IMR-90 (cell line): Measurements from ENCODE around the gene HOXC6. TPM values are rescaled to one million over a fixed set of nuclear protein-coding genes. Genes with fewer than 3 reads are reported as not detected.

Source experiments
- ATAC-seq: fragments of 200-7000 bp; cut with Tn5 transposase; 2 replicates; pipeline ENCODE4 v1.9.1; 2020; ENCODE audit warnings: low read depth, mild to moderate bottlenecking, moderate library complexity
- BruUV-seq: library from RNA; stranded (reverse); fragments of 400-500 nt; replicated peaks from 2 replicates; lab custom pipeline; 2021; lab: Mats Ljungman, UMichigan
- CTCF ChIA-PET: fragments of 300-600 bp; formaldehyde crosslinking; extraction: SDS; loops from one replicate; lab custom pipeline; 2021; ENCODE audit warnings: antibody characterized with exemption; lab: Yijun Ruan, JAX
- POLR2A ChIA-PET: fragments of 300-600 bp; sonication (Branson Sonifier 250); formaldehyde crosslinking; loops from one replicate; lab custom pipeline; 2022; ENCODE audit warnings: antibody characterized with exemption; ENCODE audit not compliant: unreplicated experiment; lab: Charles Lee
- DNase-seq: peaks from one replicate; pipeline ENCODE4 v3.0.0; 2013
- H2AFZ ChIP-seq: replicated peaks from 2 replicates; pipeline ENCODE3; 2013; ENCODE audit warnings: low read length, mild to moderate bottlenecking; ENCODE audit not compliant: poor library complexity
- H2AK5ac ChIP-seq: 2 replicates; pipeline ENCODE4 v1.6.1; 2013; ENCODE audit warnings: low read depth, low read length, inconsistent platforms
- H2AK9ac ChIP-seq: replicated peaks from 2 replicates; pipeline ENCODE3; 2013; ENCODE audit warnings: mild to moderate bottlenecking, low read depth, low read length, moderate library complexity; ENCODE audit not compliant: poor library complexity
- H2BK120ac ChIP-seq: 2 replicates; pipeline ENCODE4 v1.6.1; 2013; ENCODE audit warnings: low read depth, low read length, inconsistent platforms
- H2BK15ac ChIP-seq: 3 replicates; pipeline ENCODE4 v1.6.1; 2013; ENCODE audit warnings: low read depth, low read length, inconsistent platforms
- H2BK20ac ChIP-seq: 2 replicates; pipeline ENCODE4 v1.6.1; 2013; ENCODE audit warnings: low read depth, mild to moderate bottlenecking, inconsistent platforms, low read length, moderate library complexity
- H2BK5ac ChIP-seq: 2 replicates; pipeline ENCODE4 v1.6.1; 2013; ENCODE audit warnings: mild to moderate bottlenecking, low read depth, low read length, inconsistent platforms; ENCODE audit not compliant: poor library complexity, severe bottlenecking
- H3K14ac ChIP-seq: replicated peaks from 2 replicates; pipeline ENCODE4 v1.6.1; 2013; ENCODE audit warnings: low read depth, low read length, inconsistent platforms
- H3K18ac ChIP-seq: 2 replicates; pipeline ENCODE4 v1.6.1; 2013; ENCODE audit warnings: low read depth, low read length, control low read depth
- H3K23ac ChIP-seq: 2 replicates; pipeline ENCODE4 v1.6.1; 2013; ENCODE audit warnings: low read depth, low read length, inconsistent platforms
- H3K27ac ChIP-seq: 2 replicates; pipeline ENCODE4 v1.5.1; 2013; ENCODE audit warnings: mild to moderate bottlenecking, control low read depth, low read length; ENCODE audit not compliant: insufficient read depth
- H3K27me3 ChIP-seq: 2 replicates; pipeline ENCODE4 v1.6.1; 2013; ENCODE audit warnings: low read length; ENCODE audit not compliant: control insufficient read depth, insufficient read depth
- H3K36me3 ChIP-seq: 2 replicates; pipeline ENCODE4 v1.6.1; 2013; ENCODE audit warnings: low read length, mixed read lengths; ENCODE audit not compliant: control insufficient read depth, insufficient read depth
- H3K4ac ChIP-seq: 2 replicates; pipeline ENCODE4 v1.6.1; 2013; ENCODE audit warnings: low read depth, low read length, inconsistent platforms
- H3K4me1 ChIP-seq: 2 replicates; pipeline ENCODE4 v1.6.1; 2013; ENCODE audit warnings: low read length, mixed read lengths; ENCODE audit not compliant: control insufficient read depth, insufficient read depth
- H3K4me2 ChIP-seq: 2 replicates; pipeline ENCODE4 v1.6.1; 2013; ENCODE audit warnings: low read depth, mild to moderate bottlenecking, control low read depth, low read length, moderate library complexity
- H3K4me3 ChIP-seq: 2 replicates; pipeline ENCODE4 v1.5.1; 2013; ENCODE audit warnings: low read depth, mild to moderate bottlenecking, control low read depth, low read length, moderate library complexity; ENCODE audit not compliant: insufficient read depth
- H3K56ac ChIP-seq: 2 replicates; pipeline ENCODE4 v1.6.1; 2013; ENCODE audit warnings: low read length, inconsistent platforms; ENCODE audit not compliant: insufficient read depth; ENCODE audit errors: extremely low read depth
- H3K79me1 ChIP-seq, 2 experiments: 2 replicates each; pipeline ENCODE4 v1.6.1; 2013; ENCODE audit warnings: low read length in 2 of 2, inconsistent platforms in 1 of 2, low read depth in 1 of 2
- H3K9ac ChIP-seq: 2 replicates; pipeline ENCODE4 v1.6.1; 2013; ENCODE audit warnings: low read depth, low read length, control low read depth
- H3K9me1 ChIP-seq: 2 replicates; pipeline ENCODE4 v1.6.1; 2013; ENCODE audit warnings: low read length, inconsistent platforms; ENCODE audit not compliant: insufficient read depth
- H3K9me3 ChIP-seq: 2 replicates; pipeline ENCODE4 v1.6.1; 2013; ENCODE audit warnings: low read length; ENCODE audit not compliant: control insufficient read depth, insufficient read depth
- H4K20me1 ChIP-seq: 2 replicates; pipeline ENCODE4 v1.6.1; 2013; ENCODE audit warnings: low read length, inconsistent platforms; ENCODE audit not compliant: insufficient read depth
- H4K5ac ChIP-seq: 2 replicates; pipeline ENCODE4 v1.6.1; 2013; ENCODE audit warnings: mild to moderate bottlenecking, low read depth, low read length, control low read depth
- H4K8ac ChIP-seq, 2 experiments: 2 replicates each; pipeline ENCODE4 v1.6.1; 2013; ENCODE audit warnings: low read depth in 2 of 2, low read length in 2 of 2, control low read depth in 1 of 2, inconsistent platforms in 1 of 2
- H4K91ac ChIP-seq: 2 replicates; pipeline ENCODE4 v1.6.1; 2013; ENCODE audit warnings: low read depth, low read length, inconsistent platforms; ENCODE audit not compliant: insufficient read depth
- NFE2L2 ChIP-seq: fragments of 150-350 bp; IDR thresholded peaks from 2 replicates; pipeline ENCODE4 v1.6.1; 2016; ENCODE audit warnings: low read depth, mild to moderate bottlenecking, low read length
- WGBS, 2 experiments: methylation state at CpG; one replicate each; pipeline versions ENCODE4 v1.1.5 to v1.1.7; 2013; ENCODE audit warnings: missing lambda C conversion rate in 2 of 2; ENCODE audit not compliant: insufficient read length in 1 of 2; ENCODE audit errors: extremely low coverage in 2 of 2; 5-methylcytosine and 5-hydroxymethylcytosine counted together
- dilution Hi-C: fragments of 300-500 bp; cut with HindIII; formaldehyde crosslinking; loops from one replicate; pipeline ENCODE4 v1.14.3; 2018; ENCODE audit warnings: low sequenced_read_pairs; ENCODE audit not compliant: unreplicated experiment
- in situ Hi-C: fragments of 300-500 bp; cut with MboI; formaldehyde crosslinking; loops from 3 replicates; pipeline ENCODE4 v1.14.3; 2019; ENCODE audit warnings: low sequenced_read_pairs, inconsistent platforms, mixed read lengths
- intact Hi-C: fragments of 100-400 bp; cut with micrococcal nuclease; formaldehyde crosslinking; loops from 2 replicates; pipeline ENCODE4 v1.10.0; 2022
- polyA plus RNA-seq, 3 experiments: library from polyadenylated mRNA; depleted of rRNA; stranded (reverse); fragments of >200 nt; gene quantifications; 2 replicates each; pipeline ENCODE4 v1.2.3, GENCODE V29; 2012; ENCODE audit warnings: low replicate concordance in 1 of 3
- total RNA-seq: library from RNA; depleted of rRNA; stranded (reverse); fragments of >200 nt; gene quantifications from 2 replicates; pipeline ENCODE4 v1.2.3, GENCODE V29; 2012
- TF ChIP-seq, protein P1 (sequence below): fragments of 150-350 bp; IDR thresholded peaks from 2 replicates; pipeline ENCODE4 v1.6.1; 2017; ENCODE audit warnings: mild to moderate bottlenecking, antibody characterized with exemption, low read length, low read depth

The HOXC6 gene
- total and polyA plus RNA-seq, 2 of the 4 experiments (the other 2 are of a cell fraction): 1.1 TPM; not detected in 1

DNA sequence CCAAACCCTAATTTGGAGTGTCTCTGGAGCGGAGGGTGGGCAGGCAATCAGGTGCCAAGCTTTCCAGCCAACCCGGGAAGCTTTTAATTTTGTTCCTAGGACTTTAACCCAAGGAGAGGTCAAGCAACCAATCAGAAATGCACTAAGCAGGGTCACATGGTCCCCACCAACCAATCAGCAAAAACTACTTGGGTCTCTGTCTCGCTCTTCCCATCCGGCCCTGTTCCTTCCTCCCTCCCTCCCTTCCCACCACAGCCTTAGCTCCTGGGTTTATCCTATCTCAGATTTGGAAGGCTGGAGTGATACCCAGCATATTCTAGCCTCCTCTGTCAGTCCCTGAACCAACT lies 11.9 kb downstream of the HOXC6 start:
- intact Hi-C loops (no loop called here), dilution Hi-C loops (no loop called here), in situ Hi-C loops (no loop called here)
- Histone ChIP-seq H3K4me2 (no peak overlapping the region), H3K9me1 (no peaks in the 10 kb centered on the region), H3K56ac (no peak overlapping the region), H3K27me3 (peaks cover 72% of the 10 kb centered on the region), H3K14ac (no peak overlapping the region), H3K27ac (no peak overlapping the region), H2BK5ac (no peak overlapping the region), H4K5ac (no peak overlapping the region), H3K9me3 (0 out of 2 replicates have a peak, but pooled peaks cover 2% of the 10 kb centered on the region), H2BK120ac (no peak overlapping the region), H3K36me3 (no peaks in the 10 kb centered on the region), H3K4ac (no peak overlapping the region), H3K23ac (no peak overlapping the region), H4K8ac (no peak overlapping the region), H2BK15ac (no peak overlapping the region), H2AK9ac (no peak overlapping the region), H2AK5ac (no peak overlapping the region), H2BK20ac (no peak overlapping the region), H3K4me3 (no peak overlapping the region), H2AFZ (no peak overlapping the region), H3K9ac (no peak overlapping the region), H3K18ac (no peak overlapping the region), H4K20me1 (no peaks in the 10 kb centered on the region), H3K4me1 (no peaks in the 10 kb centered on the region), H4K91ac (no peak overlapping the region), H3K79me1 (no peaks in the 10 kb centered on the region)
- CTCF ChIA-PET: no interaction called here
- WGBS, 2 experiments: no CpG with 5 or more reads among the region's 4 CpGs
- ATAC-seq (no peak), DNase-seq (no peak)
- TF ChIP-seq, protein P1, sequence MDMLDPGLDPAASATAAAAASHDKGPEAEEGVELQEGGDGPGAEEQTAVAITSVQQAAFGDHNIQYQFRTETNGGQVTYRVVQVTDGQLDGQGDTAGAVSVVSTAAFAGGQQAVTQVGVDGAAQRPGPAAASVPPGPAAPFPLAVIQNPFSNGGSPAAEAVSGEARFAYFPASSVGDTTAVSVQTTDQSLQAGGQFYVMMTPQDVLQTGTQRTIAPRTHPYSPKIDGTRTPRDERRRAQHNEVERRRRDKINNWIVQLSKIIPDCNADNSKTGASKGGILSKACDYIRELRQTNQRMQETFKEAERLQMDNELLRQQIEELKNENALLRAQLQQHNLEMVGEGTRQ: 0 out of 2 replicates have a peak, but pooled peaks have one; percentile 25
- TF ChIP-seq NFE2L2: no peak
- BruUV-seq: no TSS peak
- POLR2A ChIA-PET: no interaction called here
